Measurements from ENCODE around the gene MFRP.

- TF ChIP-seq REST (IDR thresholded peaks at IDR 0.05; ENCODE audit: insufficient read depth in 1 of 2, low read depth in 2 of 2, low read length in 1 of 2) (no peak), CTCF (IDR thresholded peaks at IDR 0.05) (no peak), POLR2AphosphoS5 (IDR thresholded peaks at IDR 0.05; ENCODE audit: low read depth, low read length) (no peak), SIN3A (IDR thresholded peaks at IDR 0.05; ENCODE audit: borderline replicate concordance, insufficient read depth, low read depth, low read length) (no peak), TCF7L2 (IDR thresholded peaks at IDR 0.05; ENCODE audit: low read depth, low read length) (no peak)
These were observed 3.8 kb upstream of the MFRP start for GRCh38 chr11:119350302-119350701.
